Measurements from ENCODE around the gene PHACTR2.
"Not testable (repeated sequence)": the region's sequence is repeated elsewhere in the genome, so short reads cannot be mapped to it uniquely, and the experiment has no call there.

PHACTR2 gene

GRCh38 chr6:143761074-143761473, 83.3 kb downstream of the PHACTR2 start:
- DNase-seq (ENCODE audit: low read depth in 1 of 2, low spot score in 1 of 2): no peak

GRCh38 chr6:143762126-143762525, 84.4 kb downstream of the PHACTR2 start:
- no peak for DNase-seq (ENCODE audit: low read depth in 1 of 2, low spot score in 1 of 2)

- DNase-seq (ENCODE audit: low read depth in 1 of 2, low spot score in 1 of 2): no peak
Observed at GRCh38 chr6:143765422-143766184, 87.8 kb downstream of the PHACTR2 start.

GRCh38 chr6:143766185-143766553, 88.4 kb downstream of the PHACTR2 start:
- no peak for DNase-seq (ENCODE audit: low read depth in 1 of 2, low spot score in 1 of 2)

GRCh38 chr6:143767433-143767832, 89.7 kb downstream of the PHACTR2 start:
- no peak for DNase-seq (ENCODE audit: low read depth in 1 of 2, low spot score in 1 of 2)

GRCh38 chr6:143772116-143773086, 94.6 kb downstream of the PHACTR2 start:
- DNase-seq (ENCODE audit: low read depth in 1 of 2, low spot score in 1 of 2): no peak

- no peak for DNase-seq (ENCODE audit: low read depth in 1 of 2, low spot score in 1 of 2)
Observed at GRCh38 chr6:143773506-143774150, 95.9 kb downstream of the PHACTR2 start.

- no peak for DNase-seq (ENCODE audit: low read depth in 1 of 2, low spot score in 1 of 2)
Observed at GRCh38 chr6:143774347-143774746, 96.6 kb downstream of the PHACTR2 start.

- DNase-seq (ENCODE audit: low read depth in 1 of 2, low spot score in 1 of 2): no peak
Observed at GRCh38 chr6:143775336-143775735, 97.6 kb downstream of the PHACTR2 start.

GRCh38 chr6:143778926-143779325, 101.2 kb downstream of the PHACTR2 start:
- DNase-seq (ENCODE audit: low read depth in 1 of 2, low spot score in 1 of 2): no peak

GRCh38 chr6:143782481-143782880, 104.7 kb downstream of the PHACTR2 start:
- no peak for DNase-seq (ENCODE audit: low read depth in 1 of 2, low spot score in 1 of 2)

- DNase-seq (ENCODE audit: low read depth in 1 of 2, low spot score in 1 of 2): no peak
Observed at GRCh38 chr6:143783077-143783476, 105.3 kb downstream of the PHACTR2 start.

GRCh38 chr6:143784316-143784715, 106.6 kb downstream of the PHACTR2 start:
- no peak for DNase-seq (ENCODE audit: low read depth in 1 of 2, low spot score in 1 of 2)

GRCh38 chr6:143786371-143786770, 108.6 kb downstream of the PHACTR2 start:
- not testable (repeated sequence) for DNase-seq (ENCODE audit: low read depth in 1 of 2, low spot score in 1 of 2)

- no peak for DNase-seq (ENCODE audit: low read depth in 1 of 2, low spot score in 1 of 2)
Observed at GRCh38 chr6:143792402-143793279, 114.9 kb downstream of the PHACTR2 start.

GRCh38 chr6:143793280-143793619, 115.5 kb downstream of the PHACTR2 start:
- no peak for DNase-seq (ENCODE audit: low read depth in 1 of 2, low spot score in 1 of 2)

- DNase-seq (ENCODE audit: low read depth in 1 of 2, low spot score in 1 of 2): not testable (repeated sequence)
Observed at GRCh38 chr6:143796551-143796950, 118.8 kb downstream of the PHACTR2 start.

- not testable (repeated sequence) for DNase-seq (ENCODE audit: low read depth in 1 of 2, low spot score in 1 of 2)
Observed at GRCh38 chr6:143798487-143798886, 120.7 kb downstream of the PHACTR2 start.

- no peak for DNase-seq (ENCODE audit: low read depth in 1 of 2, low spot score in 1 of 2)
Observed at GRCh38 chr6:143802833-143803565, 125.2 kb downstream of the PHACTR2 start.
